Hematopoietic multipotent progenitor cell treated with erythropoietin and hydrocortisone succinate and interleukin-3 and kit ligand, for 17 days (in vitro differentiated cells): ENCODE data around the gene F2RL3.
"Not testable (repeated sequence)": the region's sequence is repeated elsewhere in the genome, so short reads cannot be mapped to it uniquely, and the experiment has no call there.

Source experiments
- DNase-seq: peaks from one replicate; pipeline ENCODE4 v3.0.0-alpha.2; 2015; ENCODE audit warnings: low spot score

Gene F2RL3

GRCh38 chr19:16922592-16922934 lies 33.8 kb downstream of the F2RL3 start:
- DNase-seq: no peak

GRCh38 chr19:16922949-16923348 lies 34.1 kb downstream of the F2RL3 start:
- DNase-seq: no peak

- DNase-seq: no peak
These were observed 39.1 kb downstream of the F2RL3 start for GRCh38 chr19:16927883-16928282.

- no peak for DNase-seq
These were observed 39.6 kb downstream of the F2RL3 start for GRCh38 chr19:16928351-16928750.

- no peak for DNase-seq
These were observed 40.1 kb downstream of the F2RL3 start for GRCh38 chr19:16928916-16929315.

- DNase-seq: no peak
These were observed 42.0 kb downstream of the F2RL3 start for GRCh38 chr19:16930753-16931152.

GRCh38 chr19:16931306-16931705 lies 42.5 kb downstream of the F2RL3 start:
- no peak for DNase-seq

GRCh38 chr19:16934489-16934888 lies 45.7 kb downstream of the F2RL3 start:
- DNase-seq: no peak

GRCh38 chr19:16936901-16937300 lies 48.1 kb downstream of the F2RL3 start:
- no peak for DNase-seq

- DNase-seq: not testable (repeated sequence)
These were observed 49.0 kb downstream of the F2RL3 start for GRCh38 chr19:16937796-16938195.

- no peak for DNase-seq
These were observed 49.4 kb downstream of the F2RL3 start for GRCh38 chr19:16938211-16938610.

- not testable (repeated sequence) for DNase-seq
These were observed 51.3 kb downstream of the F2RL3 start for GRCh38 chr19:16940063-16940462.

GRCh38 chr19:16940626-16941025 lies 51.8 kb downstream of the F2RL3 start:
- no peak for DNase-seq
